PC-3 (cell line): ENCODE data around the gene SLC7A7.

Source experiments
- EZH2 ChIP-seq: fragments of 300-600 bp; sonication (generic); IDR thresholded peaks from one replicate; pipeline ENCODE4 v1.6.1; 2017; ENCODE audit warnings: antibody characterized with exemption, mild to moderate bottlenecking, low read length; ENCODE audit not compliant: unreplicated experiment
- TF ChIP-seq, protein P1 (sequence below): fragments of 300-600 bp; sonication (generic); conservative IDR thresholded peaks from 2 replicates; pipeline ENCODE4 v1.5.1; 2017; ENCODE audit warnings: antibody characterized with exemption, low read depth, mild to moderate bottlenecking, low read length

DNA sequence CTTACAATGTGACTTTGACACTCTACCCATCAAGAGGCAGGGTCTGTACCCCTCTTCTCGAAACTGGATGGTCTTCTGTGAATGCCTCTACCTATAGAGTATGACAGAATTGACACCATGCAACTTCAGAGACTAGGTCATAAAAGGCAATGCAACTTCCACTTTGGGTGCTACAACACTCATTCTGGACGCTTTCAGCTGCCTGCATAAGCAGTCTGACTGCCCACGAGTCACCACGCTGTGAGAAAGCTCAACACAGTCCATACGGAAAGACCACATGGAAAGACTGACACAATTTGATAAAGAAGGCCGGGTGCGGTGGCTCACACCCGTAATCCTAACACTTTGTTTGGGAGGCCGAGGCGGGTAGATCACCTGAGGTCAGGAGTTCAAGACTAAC lies 14.9 kb downstream of the SLC7A7 start:
- TF ChIP-seq, protein P1, sequence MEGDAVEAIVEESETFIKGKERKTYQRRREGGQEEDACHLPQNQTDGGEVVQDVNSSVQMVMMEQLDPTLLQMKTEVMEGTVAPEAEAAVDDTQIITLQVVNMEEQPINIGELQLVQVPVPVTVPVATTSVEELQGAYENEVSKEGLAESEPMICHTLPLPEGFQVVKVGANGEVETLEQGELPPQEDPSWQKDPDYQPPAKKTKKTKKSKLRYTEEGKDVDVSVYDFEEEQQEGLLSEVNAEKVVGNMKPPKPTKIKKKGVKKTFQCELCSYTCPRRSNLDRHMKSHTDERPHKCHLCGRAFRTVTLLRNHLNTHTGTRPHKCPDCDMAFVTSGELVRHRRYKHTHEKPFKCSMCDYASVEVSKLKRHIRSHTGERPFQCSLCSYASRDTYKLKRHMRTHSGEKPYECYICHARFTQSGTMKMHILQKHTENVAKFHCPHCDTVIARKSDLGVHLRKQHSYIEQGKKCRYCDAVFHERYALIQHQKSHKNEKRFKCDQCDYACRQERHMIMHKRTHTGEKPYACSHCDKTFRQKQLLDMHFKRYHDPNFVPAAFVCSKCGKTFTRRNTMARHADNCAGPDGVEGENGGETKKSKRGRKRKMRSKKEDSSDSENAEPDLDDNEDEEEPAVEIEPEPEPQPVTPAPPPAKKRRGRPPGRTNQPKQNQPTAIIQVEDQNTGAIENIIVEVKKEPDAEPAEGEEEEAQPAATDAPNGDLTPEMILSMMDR = no peak
- TF ChIP-seq EZH2 = no peak
